Measurements from ENCODE around the gene RPS14. TPM values are rescaled to one million over a fixed set of nuclear protein-coding genes. Genes with fewer than 3 reads are reported as not detected.

Gene RPS14
- polyA plus RNA-seq, 1 experiment = 2,496 TPM

- DNase-seq (ENCODE audit: low read depth) = peak; percentile 97
- no peak for TF ChIP-seq CTCF (IDR thresholded peaks at IDR 0.05; ENCODE audit: insufficient read depth, low read depth, low read length)
- H3K36me3 ChIP-seq (ENCODE audit: control insufficient read depth, insufficient read depth, low read length) = no peaks in the 10 kb centered on the region
- CTCF ChIA-PET = interaction anchor here (0.9 to 1.0 kb wide), 2 partner anchors 11 to 18 kb away, joined by 3 to 4 read pairs; no protein-coding TSS in a partner anchor
- H3K4me3 ChIP-seq (ENCODE audit: low read depth, low read length) = no peak overlapping the region
- POLR2A ChIA-PET = interaction anchor here (0.6 kb wide), 1 partner anchor 1247 kb away, joined by 3 read pairs; no protein-coding TSS in a partner anchor
- no peaks in the 10 kb centered on the region for H3K27me3 ChIP-seq (ENCODE audit: control insufficient read depth, insufficient read depth, low read length)
These were observed 20.4 kb upstream of the RPS14 start for GRCh38 chr5:150469718-150470469.

GRCh38 chr5:150468206-150468605 lies 18.7 kb upstream of the RPS14 start:
- no peaks in the 10 kb centered on the region for H3K27me3 ChIP-seq (ENCODE audit: control insufficient read depth, insufficient read depth, low read length)
- CTCF ChIA-PET = interaction anchor here (1.1 to 1.6 kb wide), 2 partner anchors 77 to 92 kb away, joined by 4 to 7 read pairs; no protein-coding TSS in a partner anchor

GRCh38 chr5:150465927-150466326 lies 16.4 kb upstream of the RPS14 start:
- TF ChIP-seq CTCF (IDR thresholded peaks at IDR 0.05; ENCODE audit: insufficient read depth, low read depth, low read length) = no peak
- Histone ChIP-seq H3K36me3 (ENCODE audit: control insufficient read depth, insufficient read depth, low read length) (no peaks in the 10 kb centered on the region), H3K27me3 (ENCODE audit: control insufficient read depth, insufficient read depth, low read length) (no peaks in the 10 kb centered on the region), H3K4me3 (ENCODE audit: low read depth, low read length) (no peak overlapping the region)
- no peak for DNase-seq (ENCODE audit: low read depth)
- ChIA-PET CTCF (interaction anchor here (0.7 kb wide), 1 partner anchor 17 kb away, joined by 3 read pairs; no protein-coding TSS in a partner anchor), POLR2A (no interaction called here)

More at GRCh38 chr5:150468206-150468605, 18.7 kb upstream of the RPS14 start:
- H3K4me3 ChIP-seq (ENCODE audit: low read depth, low read length) = no peak overlapping the region
- H3K36me3 ChIP-seq (ENCODE audit: control insufficient read depth, insufficient read depth, low read length) = no peaks in the 10 kb centered on the region
- POLR2A ChIA-PET = no interaction called here
- no peak for TF ChIP-seq CTCF (IDR thresholded peaks at IDR 0.05; ENCODE audit: insufficient read depth, low read depth, low read length)
- no peak for DNase-seq (ENCODE audit: low read depth)

GRCh38 chr5:150464554-150465012 lies 15.0 kb upstream of the RPS14 start:
- no peak for DNase-seq (ENCODE audit: low read depth)
- POLR2A ChIA-PET = interaction anchor here (0.6 kb wide), 2 partner anchors 9 to 15 kb away, joined by 3 read pairs; no protein-coding TSS in a partner anchor
- H3K27me3 ChIP-seq (ENCODE audit: control insufficient read depth, insufficient read depth, low read length) = no peaks in the 10 kb centered on the region
- no peak overlapping the region for H3K4me3 ChIP-seq (ENCODE audit: low read depth, low read length)
- no peak for TF ChIP-seq CTCF (IDR thresholded peaks at IDR 0.05; ENCODE audit: insufficient read depth, low read depth, low read length)
- no peaks in the 10 kb centered on the region for H3K36me3 ChIP-seq (ENCODE audit: control insufficient read depth, insufficient read depth, low read length)
- CTCF ChIA-PET = interaction anchor here (0.6 to 2.6 kb wide), 7 partner anchors 14 to 337 kb away, joined by 3 to 9 read pairs (median 4); no protein-coding TSS in a partner anchor

GRCh38 chr5:150461231-150461630 lies 11.7 kb upstream of the RPS14 start:
- DNase-seq (ENCODE audit: low read depth) = no peak
- Histone ChIP-seq H3K4me3 (ENCODE audit: low read depth, low read length) (no peak overlapping the region), H3K36me3 (ENCODE audit: control insufficient read depth, insufficient read depth, low read length) (no peaks in the 10 kb centered on the region), H3K27me3 (ENCODE audit: control insufficient read depth, insufficient read depth, low read length) (no peaks in the 10 kb centered on the region)
- CTCF ChIA-PET = interaction anchor here (1.1 to 4.6 kb wide), 7 partner anchors 63 to 385 kb away, joined by 3 to 43 read pairs (median 6); partner anchors contain the start of gene IRGM
- TF ChIP-seq CTCF (IDR thresholded peaks at IDR 0.05; ENCODE audit: insufficient read depth, low read depth, low read length) = no peak
- POLR2A ChIA-PET = no interaction called here

All from BJ (cell line).